ENCODE measurements around the gene EPS8. TPM values are rescaled to one million over a fixed set of nuclear protein-coding genes. Genes with fewer than 3 reads are reported as not detected.

EPS8 gene
- total RNA-seq, 1 donor from 2014 or later, result 31.7 TPM

DNA sequence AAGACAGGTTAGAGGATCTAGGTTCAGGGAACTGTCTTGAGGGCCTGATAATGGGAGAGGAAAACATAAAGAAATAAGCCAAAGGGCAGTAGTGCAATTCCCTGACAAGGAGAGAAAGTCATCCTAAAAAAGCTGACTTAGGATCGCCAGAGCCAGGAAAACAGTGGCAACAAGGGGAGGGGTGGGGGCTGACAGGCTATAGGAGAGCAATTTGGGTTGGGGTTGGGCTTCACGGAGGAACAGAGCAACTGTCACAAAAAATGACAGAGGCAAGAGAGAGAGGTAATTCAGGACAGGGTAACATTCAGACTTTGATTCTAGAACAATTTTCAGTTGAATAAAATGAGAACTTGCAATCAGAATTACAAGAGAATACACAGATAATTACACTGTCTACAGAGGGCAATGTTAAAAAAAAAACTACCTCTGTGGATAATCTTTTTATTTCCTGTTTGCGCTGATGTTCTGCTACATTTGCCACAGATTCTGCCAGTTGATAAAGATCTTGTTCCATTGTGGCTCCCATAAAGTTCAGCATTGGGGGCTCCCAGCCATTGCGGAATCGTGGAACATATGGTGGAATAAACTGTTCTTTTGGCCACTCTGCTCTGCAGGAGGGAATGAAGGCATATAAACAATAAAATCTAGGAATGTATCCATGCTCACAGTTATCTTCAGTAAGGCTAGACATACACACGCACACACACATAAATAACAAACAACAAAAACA lies 138.6 kb downstream of the EPS8 start:
- Mint-ChIP-seq H3K36me3 (peaks cover 42% of the 10 kb centered on the region), H3K4me3 (no peak overlapping the region), H3K4me1 (ENCODE audit: unreplicated experiment) (peaks cover 6% of the 10 kb centered on the region), H3K9me3 (no peaks in the 10 kb centered on the region), H3K27ac (no peak overlapping the region), H3K27me3 (no peaks in the 10 kb centered on the region)
- no peak for DNase-seq (ENCODE audit: extremely low spot score, unreplicated experiment)
- no peak for TF ChIP-seq CTCF (conservative IDR thresholded peaks at IDR 0.05)

DNA sequence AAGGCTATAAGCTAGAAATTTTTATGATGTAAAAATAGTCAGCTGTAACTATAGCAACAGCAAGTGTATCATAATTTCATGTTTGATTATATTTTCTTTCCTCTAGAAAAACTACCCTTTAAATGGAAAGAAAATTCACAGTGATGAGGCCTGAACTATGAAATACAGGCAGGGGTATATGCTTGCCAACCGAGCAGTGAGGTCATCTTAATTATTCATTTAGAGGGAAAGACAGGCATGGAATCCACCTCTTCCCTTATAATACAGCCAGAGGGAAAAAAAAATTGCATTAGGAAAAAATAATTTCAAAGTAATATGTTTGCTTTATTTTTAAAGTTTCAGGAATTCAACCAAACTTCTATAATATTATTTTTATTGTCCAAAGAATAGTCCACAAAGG lies 139.8 kb downstream of the EPS8 start:
- Mint-ChIP-seq H3K36me3 (peaks cover 44% of the 10 kb centered on the region), H3K4me3 (no peak overlapping the region), H3K9me3 (no peaks in the 10 kb centered on the region), H3K27ac (no peak overlapping the region), H3K27me3 (no peaks in the 10 kb centered on the region), H3K4me1 (ENCODE audit: unreplicated experiment) (peaks cover 6% of the 10 kb centered on the region)
- DNase-seq (ENCODE audit: extremely low spot score, unreplicated experiment), result no peak
- no peak for TF ChIP-seq CTCF (conservative IDR thresholded peaks at IDR 0.05)

DNA sequence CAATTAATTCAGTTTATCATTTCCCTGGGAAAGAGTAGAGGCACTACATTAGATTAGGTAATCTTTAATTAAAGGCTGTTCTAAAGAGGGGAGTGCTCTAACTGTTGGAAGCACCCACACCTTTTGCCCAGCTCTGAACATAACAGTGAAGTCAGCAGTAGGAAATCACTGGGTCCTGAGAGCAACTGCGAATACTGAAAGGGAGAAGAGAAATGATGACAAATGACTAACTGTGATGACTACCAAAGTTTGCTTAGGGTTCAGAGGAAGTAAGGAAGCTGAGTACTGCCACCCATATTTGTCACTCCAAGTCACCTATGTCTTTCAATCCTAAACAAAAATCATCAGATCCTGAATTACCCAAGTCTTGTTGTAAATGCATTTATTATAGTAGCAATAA lies 140.6 kb downstream of the EPS8 start:
- Mint-ChIP-seq H3K36me3 (peaks cover 40% of the 10 kb centered on the region), H3K4me3 (no peak overlapping the region), H3K9me3 (no peaks in the 10 kb centered on the region), H3K4me1 (ENCODE audit: unreplicated experiment) (peaks cover 6% of the 10 kb centered on the region), H3K27ac (no peak overlapping the region), H3K27me3 (no peaks in the 10 kb centered on the region)
- DNase-seq (ENCODE audit: extremely low spot score, unreplicated experiment), result no peak
- no peak for TF ChIP-seq CTCF (conservative IDR thresholded peaks at IDR 0.05)

DNA sequence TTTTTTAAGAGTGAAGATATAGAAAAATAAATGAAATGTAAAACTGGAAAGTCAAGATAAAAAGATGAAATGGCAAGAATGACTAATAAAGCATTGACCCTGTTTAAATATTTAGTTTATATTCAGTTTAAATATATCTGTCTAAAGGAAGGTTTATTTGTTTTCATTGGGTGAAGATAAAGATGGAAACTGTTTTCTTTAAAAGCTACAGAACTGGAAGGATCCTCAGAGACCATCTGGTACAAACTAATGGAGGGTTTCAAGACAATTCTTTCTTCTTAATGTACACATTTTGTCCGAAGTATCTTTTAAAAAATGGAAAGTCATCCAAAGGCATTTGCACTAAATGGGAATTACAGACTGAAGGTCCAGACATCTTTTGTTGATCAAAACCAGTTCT lies 142.6 kb downstream of the EPS8 start:
- H3K4me3 Mint-ChIP-seq, result no peak overlapping the region
- no peak overlapping the region for H3K27ac Mint-ChIP-seq
- no peaks in the 10 kb centered on the region for H3K27me3 Mint-ChIP-seq
- H3K4me1 Mint-ChIP-seq (ENCODE audit: unreplicated experiment), result peaks cover 6% of the 10 kb centered on the region
- H3K36me3 Mint-ChIP-seq, result peaks cover 37% of the 10 kb centered on the region
- no peak for DNase-seq (ENCODE audit: extremely low spot score, unreplicated experiment)
- TF ChIP-seq CTCF (conservative IDR thresholded peaks at IDR 0.05), result no peak
- H3K9me3 Mint-ChIP-seq, result no peaks in the 10 kb centered on the region

- Mint-ChIP-seq H3K27me3 (no peaks in the 10 kb centered on the region), H3K4me3 (no peak overlapping the region), H3K27ac (no peak overlapping the region), H3K36me3 (peaks cover 47% of the 10 kb centered on the region), H3K4me1 (ENCODE audit: unreplicated experiment) (no peaks in the 10 kb centered on the region), H3K9me3 (no peaks in the 10 kb centered on the region)
- DNase-seq (ENCODE audit: extremely low spot score, unreplicated experiment), result no peak
- no peak for TF ChIP-seq CTCF (conservative IDR thresholded peaks at IDR 0.05)
These were observed 144.5 kb downstream of the EPS8 start for GRCh38 chr12:15644700-15645099.

Measured in type B pancreatic cell (in vitro differentiated cells).